Stimulated activated naive CD8-positive, alpha-beta T cell treated with anti-CD3 and anti-CD28 coated beads, Interleukin-15, amount 100 ng/mL, for 72 hours (primary cell): Measurements from ENCODE around the gene MCUR1.
"Not testable (repeated sequence)": the region's sequence is repeated elsewhere in the genome, so short reads cannot be mapped to it uniquely, and the experiment has no call there.

Source experiments
- ATAC-seq: fragments of 150-1000 bp; cut with Tn5 transposase; 2 replicates; pipeline ENCODE4 v1.10.0; 2021; ENCODE audit warnings: mild to moderate bottlenecking, moderate library complexity
- DNase-seq, 2 donors: peaks; one replicate each; pipeline ENCODE4 v3.0.0; 2021 to 2022
- H3K27ac Mint-ChIP-seq, 2 donors: one replicate each; pipeline ENCODE4 v1.8.0; 2022; ENCODE audit warnings: mild to moderate bottlenecking in 2 of 2, mixed read lengths in 2 of 2, moderate library complexity in 2 of 2
- H3K27me3 Mint-ChIP-seq: one replicate; pipeline ENCODE4 v1.8.0; 2022; ENCODE audit warnings: mixed read lengths
- H3K4me1 Mint-ChIP-seq: one replicate; pipeline ENCODE4 v1.8.0; 2022; ENCODE audit warnings: mild to moderate bottlenecking, mixed read lengths
- H3K4me3 Mint-ChIP-seq, 2 donors: one replicate each; pipeline ENCODE4 v1.8.0; 2022; ENCODE audit warnings: mild to moderate bottlenecking in 2 of 2, mixed read lengths in 2 of 2, moderate library complexity in 1 of 2
- H3K9me3 Mint-ChIP-seq, 2 donors: one replicate each; pipeline ENCODE4 v1.8.0; 2022; ENCODE audit warnings: mixed read lengths in 2 of 2

The MCUR1 gene

DNA sequence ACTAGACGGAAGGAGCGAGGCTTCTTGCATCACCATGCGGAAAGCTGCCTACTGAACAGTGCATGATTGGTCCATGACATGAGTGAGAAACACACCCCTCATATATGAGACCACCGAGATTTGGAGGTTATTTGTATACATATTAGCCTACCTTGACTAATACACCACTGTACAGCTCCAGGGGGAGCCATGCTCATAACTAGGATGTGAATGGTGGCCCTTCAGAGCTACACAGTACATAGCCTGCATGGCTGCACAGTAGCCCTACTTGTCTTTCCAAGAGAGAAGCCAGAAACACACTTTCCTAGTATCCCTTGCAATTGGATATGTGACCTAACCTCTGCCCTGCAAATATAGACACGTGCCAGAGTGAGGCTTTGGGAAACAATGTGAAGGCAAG is 21.8 kb upstream of the MCUR1 start:
- Mint-ChIP-seq H3K4me3 (no peak overlapping the region), H3K4me1 (no peaks in the 10 kb centered on the region), H3K27ac (no peak overlapping the region), H3K27me3 (peaks cover 11% of the 10 kb centered on the region), H3K9me3 (peaks cover 0 to 4% of the 10 kb centered on the region in 2 donors)
- ATAC-seq (no peak), DNase-seq (no peak)

DNA sequence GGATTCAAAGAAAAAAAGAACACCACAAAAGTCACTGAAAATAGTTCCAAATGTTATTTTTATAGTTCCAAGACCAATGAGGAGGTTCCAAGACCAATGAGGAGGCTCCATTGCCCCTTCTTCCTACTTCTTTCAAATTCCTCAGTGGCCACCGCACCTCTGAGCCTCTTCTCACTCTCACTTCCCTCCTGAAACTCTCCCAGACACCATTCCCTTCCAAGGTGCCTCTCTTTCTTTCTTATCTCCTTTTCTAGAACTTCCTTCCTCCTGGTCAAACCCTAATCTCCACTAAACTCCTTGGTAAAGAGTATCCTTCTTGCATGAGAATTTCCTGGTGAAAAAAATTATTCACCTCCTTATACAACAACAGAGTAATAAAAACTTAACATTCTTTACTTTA is 20.4 kb upstream of the MCUR1 start:
- Mint-ChIP-seq H3K27ac (no peak overlapping the region), H3K4me3 (no peak overlapping the region), H3K9me3 (peaks cover 5 to 10% of the 10 kb centered on the region in 2 donors), H3K4me1 (no peaks in the 10 kb centered on the region), H3K27me3 (peaks cover 11% of the 10 kb centered on the region)
- ATAC-seq, result no peak
- no peak for DNase-seq

DNA sequence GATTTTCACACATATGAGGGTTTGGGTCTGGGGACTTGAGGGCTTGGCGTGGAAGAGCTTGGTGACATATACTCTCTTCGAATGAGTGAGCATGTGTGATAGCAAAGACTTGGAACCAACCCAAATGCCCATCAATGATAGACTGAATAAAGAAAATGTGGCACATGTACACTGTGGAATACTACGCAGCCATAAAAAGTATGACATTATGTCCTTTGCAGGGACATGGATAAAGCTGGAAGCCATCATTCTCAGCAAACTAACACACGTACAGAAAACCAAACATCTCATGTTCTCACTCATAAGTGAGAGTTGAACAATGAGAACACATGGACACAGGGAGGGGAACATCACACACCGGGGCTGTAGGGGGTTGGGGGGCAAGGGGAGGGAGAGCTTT is 19.7 kb upstream of the MCUR1 start:
- H3K27me3 Mint-ChIP-seq, result peaks cover 11% of the 10 kb centered on the region
- not testable (repeated sequence) for H3K4me1 Mint-ChIP-seq, H3K4me3 Mint-ChIP-seq, DNase-seq, H3K9me3 Mint-ChIP-seq, ATAC-seq, H3K27ac Mint-ChIP-seq

DNA sequence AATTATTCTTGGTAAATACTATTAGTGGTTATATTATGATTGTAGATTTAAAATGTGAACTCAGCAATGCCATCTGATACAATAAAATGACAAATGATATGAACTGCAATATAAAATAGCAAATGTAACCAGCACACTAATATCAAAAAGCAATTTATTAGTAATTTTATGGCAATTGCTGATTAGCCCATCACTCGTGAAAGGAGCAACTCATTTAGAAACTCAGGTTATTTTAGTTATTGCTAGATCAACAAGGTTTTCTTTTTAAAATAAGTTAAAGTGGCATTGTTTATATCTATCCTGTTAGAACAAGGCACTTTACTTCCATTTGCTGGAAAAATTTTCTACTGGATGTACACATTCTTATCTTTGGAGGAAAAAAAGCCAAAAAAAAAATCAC is 18.4 kb upstream of the MCUR1 start:
- Mint-ChIP-seq H3K27me3 (peaks cover 11% of the 10 kb centered on the region), H3K27ac (no peak overlapping the region), H3K4me3 (no peak overlapping the region), H3K4me1 (no peaks in the 10 kb centered on the region), H3K9me3 (peaks cover 6 to 10% of the 10 kb centered on the region in 2 donors)
- ATAC-seq, result no peak
- DNase-seq, result no peak

DNA sequence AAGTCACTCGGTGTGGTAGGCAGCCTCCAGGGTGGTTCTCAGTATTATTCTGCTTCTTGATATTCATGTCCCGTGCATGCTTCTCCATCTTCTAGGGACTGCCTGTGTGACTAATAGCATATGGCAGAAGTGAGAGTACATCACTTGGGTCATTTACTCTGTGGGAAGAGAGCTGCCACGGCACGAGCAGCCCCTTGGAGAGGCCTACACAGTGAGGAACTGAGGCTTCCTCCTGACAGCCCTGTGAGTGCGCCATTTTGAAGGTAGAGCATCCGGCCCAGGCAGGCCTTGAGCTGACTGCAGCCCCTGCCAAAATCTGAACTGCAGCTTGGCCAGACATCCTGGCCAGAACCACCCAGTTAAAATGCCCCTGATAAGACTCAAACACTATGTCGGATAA is 17.3 kb upstream of the MCUR1 start:
- Mint-ChIP-seq H3K4me1 (no peaks in the 10 kb centered on the region), H3K27me3 (peaks cover 18% of the 10 kb centered on the region), H3K4me3 (no peak overlapping the region), H3K27ac (no peak overlapping the region), H3K9me3 (peaks cover 5 to 6% of the 10 kb centered on the region in 2 donors)
- ATAC-seq (no peak), DNase-seq (no peak)

DNA sequence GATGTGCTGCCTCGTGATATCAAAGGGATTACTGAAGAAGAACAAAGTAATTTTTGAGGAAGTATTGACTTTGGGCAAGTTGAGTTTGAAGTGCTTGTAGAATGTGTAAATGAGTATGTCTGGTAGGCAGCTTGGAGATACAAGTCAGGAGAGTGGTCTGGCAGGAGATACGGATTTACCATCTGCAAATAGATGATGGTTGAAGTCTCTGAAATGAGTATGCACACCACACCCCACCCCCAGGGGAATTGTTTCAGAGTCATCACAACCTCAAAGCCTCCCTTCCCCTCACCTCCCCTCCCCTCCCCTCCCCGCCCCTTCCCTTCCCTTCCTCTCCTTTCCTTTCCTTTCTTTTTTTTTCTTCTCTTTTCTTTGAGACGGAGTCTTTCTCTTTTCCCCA is 16.4 kb upstream of the MCUR1 start:
- no peak overlapping the region for H3K27ac Mint-ChIP-seq
- DNase-seq (no peak), ATAC-seq (no peak)
- no peak overlapping the region for H3K4me3 Mint-ChIP-seq
- H3K4me1 Mint-ChIP-seq, result no peaks in the 10 kb centered on the region
- H3K9me3 Mint-ChIP-seq, result peaks cover 5 to 6% of the 10 kb centered on the region in 2 donors
- peaks cover 18% of the 10 kb centered on the region for H3K27me3 Mint-ChIP-seq

DNA sequence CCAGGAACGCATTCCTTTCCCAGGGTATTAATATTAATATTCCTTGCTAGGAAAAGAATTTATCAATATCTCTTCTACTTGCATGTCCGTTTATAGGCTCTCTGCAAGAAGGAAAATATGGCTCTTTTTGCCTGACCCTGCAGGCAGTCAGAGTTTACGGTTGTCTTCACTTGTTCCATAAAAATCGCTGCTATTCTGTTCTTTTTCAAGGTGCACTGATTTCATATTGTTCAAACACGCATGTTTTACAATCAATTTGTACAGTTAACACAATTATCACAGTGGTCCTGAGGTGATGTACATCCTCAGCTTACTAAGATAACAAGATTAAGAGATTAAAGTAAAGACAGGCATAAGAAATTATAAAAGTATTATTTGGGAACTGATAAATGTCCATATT is 15.1 kb upstream of the MCUR1 start:
- H3K4me3 Mint-ChIP-seq, ATAC-seq, DNase-seq, H3K4me1 Mint-ChIP-seq, H3K27ac Mint-ChIP-seq, H3K27me3 Mint-ChIP-seq, H3K9me3 Mint-ChIP-seq: not testable (repeated sequence)

DNA sequence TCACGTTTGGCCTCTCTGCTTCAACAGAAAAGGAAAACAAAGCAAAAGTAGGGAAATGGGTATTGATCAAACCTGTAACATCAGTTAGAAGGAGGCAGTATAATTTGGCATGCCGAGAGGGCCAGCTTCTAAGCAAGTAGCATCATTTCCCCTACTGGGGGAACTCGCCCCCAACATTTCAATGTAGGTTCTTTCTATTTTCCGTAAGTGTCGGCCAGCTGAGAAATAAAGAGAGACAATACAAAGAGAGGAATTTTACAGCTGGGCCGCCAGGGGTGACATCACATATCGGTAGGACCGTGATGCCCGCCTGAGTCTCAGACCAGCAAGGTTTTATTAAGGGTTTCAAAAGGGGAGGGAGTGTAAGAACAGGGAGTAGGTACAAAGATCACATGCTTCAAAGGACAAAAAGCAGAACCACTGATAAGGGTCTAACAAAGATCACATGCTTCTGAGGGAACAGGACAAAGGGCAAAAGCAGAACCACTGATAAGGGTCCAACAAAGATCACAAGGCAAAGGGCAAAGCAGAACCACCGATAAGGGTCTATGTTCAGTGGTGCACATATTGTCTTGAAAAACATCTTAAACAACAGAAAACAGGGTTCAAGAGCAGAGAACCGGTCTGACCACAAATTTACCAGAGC is 14.4 kb upstream of the MCUR1 start:
- not testable (repeated sequence) for H3K4me1 Mint-ChIP-seq, DNase-seq, H3K27me3 Mint-ChIP-seq, H3K4me3 Mint-ChIP-seq, H3K27ac Mint-ChIP-seq, ATAC-seq, H3K9me3 Mint-ChIP-seq

DNA sequence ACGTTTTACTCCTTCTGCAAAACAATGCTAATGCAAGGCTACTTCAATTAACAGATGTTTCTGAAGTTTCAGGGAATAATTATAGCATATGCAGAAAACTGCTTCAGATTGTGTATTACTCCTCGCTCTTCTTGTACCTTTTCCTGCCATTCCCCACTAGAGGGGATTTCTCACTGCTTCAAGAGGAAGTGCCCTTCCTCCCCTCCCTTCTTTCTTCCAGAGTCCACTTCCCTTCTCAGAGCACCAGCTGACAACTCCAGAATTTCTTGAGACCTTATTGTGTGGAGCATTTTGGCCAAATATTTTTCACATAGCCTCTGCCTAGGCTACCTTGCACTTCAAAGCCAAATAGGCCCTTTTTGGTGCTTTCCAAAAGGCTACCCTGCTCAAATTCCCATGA is 12.7 kb upstream of the MCUR1 start:
- no peak for ATAC-seq
- peaks cover 7% of the 10 kb centered on the region for H3K27me3 Mint-ChIP-seq
- no peaks in the 10 kb centered on the region for H3K4me1 Mint-ChIP-seq
- DNase-seq, result no peak
- no peak overlapping the region for H3K4me3 Mint-ChIP-seq
- peaks cover 5 to 6% of the 10 kb centered on the region in 2 donors for H3K9me3 Mint-ChIP-seq
- no peak overlapping the region for H3K27ac Mint-ChIP-seq

DNA sequence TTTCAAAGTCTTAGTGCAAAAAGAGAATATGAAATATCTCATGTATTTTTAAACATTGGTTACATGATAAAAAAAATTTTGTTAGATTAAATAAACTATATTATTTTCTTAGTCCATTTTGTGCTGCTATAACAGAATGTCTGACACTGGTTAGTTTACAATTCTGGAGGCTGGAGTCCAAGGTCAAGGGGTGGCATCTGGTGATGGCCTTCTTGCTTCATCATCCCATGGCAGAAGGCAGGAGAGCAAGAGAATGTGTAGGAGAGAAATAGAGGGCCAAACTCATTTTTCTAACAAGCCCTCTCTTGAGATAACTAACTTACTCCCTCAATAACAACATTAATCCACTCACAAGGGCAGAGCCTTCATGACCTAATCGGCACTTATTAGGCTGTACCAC is 11.5 kb upstream of the MCUR1 start:
- Mint-ChIP-seq H3K27ac (no peak overlapping the region), H3K9me3 (peaks cover 5 to 6% of the 10 kb centered on the region in 2 donors), H3K27me3 (peaks cover 7% of the 10 kb centered on the region), H3K4me1 (no peaks in the 10 kb centered on the region), H3K4me3 (no peak overlapping the region)
- ATAC-seq (no peak), DNase-seq (no peak)

DNA sequence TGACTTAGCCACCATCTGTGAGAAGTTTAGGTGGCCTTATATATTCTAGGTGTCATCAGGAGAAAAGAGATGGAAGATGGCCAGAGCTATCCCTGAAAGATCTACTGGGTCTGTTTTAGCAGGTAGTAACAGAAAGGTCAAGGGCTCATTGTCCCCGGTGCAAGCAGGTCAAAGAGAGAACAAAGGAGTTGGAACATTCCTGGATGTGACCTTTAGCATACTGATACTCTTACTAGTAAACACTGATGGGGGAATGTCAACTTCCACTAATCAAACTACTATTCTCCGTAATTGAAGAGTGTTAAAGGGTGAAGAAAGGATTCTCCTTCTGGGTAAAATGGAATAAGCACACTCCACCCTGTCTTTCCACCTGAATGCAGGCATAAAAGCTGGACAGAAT is 4.0 kb upstream of the MCUR1 start:
- H3K9me3 Mint-ChIP-seq, result no peaks in the 10 kb centered on the region
- H3K4me3 Mint-ChIP-seq, result no peak overlapping the region
- DNase-seq (no peak), ATAC-seq (no peak)
- no peak overlapping the region for H3K27ac Mint-ChIP-seq
- H3K27me3 Mint-ChIP-seq, result no peaks in the 10 kb centered on the region
- H3K4me1 Mint-ChIP-seq, result peaks cover 9% of the 10 kb centered on the region

DNA sequence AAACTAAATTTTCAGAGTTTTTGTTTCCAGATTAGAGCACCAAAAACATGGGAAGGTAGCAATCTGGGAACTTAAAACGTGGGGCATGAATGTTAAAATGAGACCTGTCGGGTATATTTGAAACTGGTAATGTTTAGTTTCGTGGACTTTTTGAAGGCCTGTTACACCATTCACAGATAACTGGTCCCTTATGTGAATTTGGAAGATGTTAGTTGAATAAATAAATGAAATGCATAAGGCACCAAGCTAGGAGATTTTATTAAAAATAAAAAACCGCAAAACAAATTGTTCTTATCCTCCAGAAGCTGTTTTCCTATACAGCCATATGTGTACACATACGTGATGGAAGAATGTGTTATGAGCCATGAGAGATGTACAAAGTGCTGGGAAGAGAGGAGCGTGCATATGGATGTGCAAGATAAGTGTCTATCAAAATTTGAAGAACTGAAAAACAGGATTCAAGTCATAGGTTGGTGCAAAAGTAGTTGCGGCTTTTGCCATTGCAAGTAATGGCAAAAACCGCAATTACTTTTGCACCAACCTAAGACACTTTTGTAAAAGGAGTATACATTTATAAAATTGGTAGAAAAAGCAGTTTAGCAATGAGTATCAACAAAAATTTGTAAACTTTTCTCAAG is 700 bp upstream of the MCUR1 start:
- DNase-seq, result no peak

DNA sequence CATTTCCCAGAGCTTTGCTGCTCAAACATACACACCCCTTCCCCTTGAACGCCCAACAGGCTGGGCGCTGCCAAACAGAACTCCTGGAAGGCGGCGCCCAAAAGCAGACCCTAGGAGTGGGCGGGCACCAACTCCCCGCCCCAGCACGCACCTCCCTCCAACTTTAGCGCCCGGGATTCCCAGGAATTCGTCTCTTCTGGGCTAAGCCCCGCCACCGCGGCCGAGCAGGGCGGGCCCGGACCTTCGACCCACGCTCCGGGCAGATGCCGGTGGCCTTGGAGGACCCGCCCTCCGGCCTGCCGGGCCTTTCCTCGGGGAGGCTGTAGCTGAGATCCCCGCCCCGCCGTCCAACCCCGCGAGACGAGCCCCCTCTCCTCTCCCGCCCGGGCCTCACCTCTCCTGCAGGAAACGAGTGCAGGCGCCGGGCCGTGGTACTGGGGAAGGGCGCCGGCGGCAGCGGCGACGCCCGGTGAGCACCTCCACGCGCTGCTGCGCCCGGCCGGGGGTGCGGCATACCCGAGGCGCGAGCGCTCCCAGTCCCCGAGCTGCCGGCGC is 659 bp downstream of the MCUR1 start:
- H3K4me3 Mint-ChIP-seq, result peak overlapping the region; percentile 83 to 89
- H3K27ac Mint-ChIP-seq, result peak overlapping the region; percentile 57 to 91
- H3K4me1 Mint-ChIP-seq, result peaks cover 39% of the 10 kb centered on the region
- H3K9me3 Mint-ChIP-seq, result no peaks in the 10 kb centered on the region
- no peaks in the 10 kb centered on the region for H3K27me3 Mint-ChIP-seq
- DNase-seq (no peak), ATAC-seq (peak; percentile 5)

More for the DNA sequence above, 700 bp upstream of the MCUR1 start:
- H3K27ac Mint-ChIP-seq, result peak overlapping the region; percentile 82 to 90
- peak overlapping the region; percentile 88 to 89 for H3K4me3 Mint-ChIP-seq
- ATAC-seq, result no peak
- no peaks in the 10 kb centered on the region for H3K27me3 Mint-ChIP-seq
- peaks cover 36% of the 10 kb centered on the region for H3K4me1 Mint-ChIP-seq
- H3K9me3 Mint-ChIP-seq, result no peaks in the 10 kb centered on the region

DNA sequence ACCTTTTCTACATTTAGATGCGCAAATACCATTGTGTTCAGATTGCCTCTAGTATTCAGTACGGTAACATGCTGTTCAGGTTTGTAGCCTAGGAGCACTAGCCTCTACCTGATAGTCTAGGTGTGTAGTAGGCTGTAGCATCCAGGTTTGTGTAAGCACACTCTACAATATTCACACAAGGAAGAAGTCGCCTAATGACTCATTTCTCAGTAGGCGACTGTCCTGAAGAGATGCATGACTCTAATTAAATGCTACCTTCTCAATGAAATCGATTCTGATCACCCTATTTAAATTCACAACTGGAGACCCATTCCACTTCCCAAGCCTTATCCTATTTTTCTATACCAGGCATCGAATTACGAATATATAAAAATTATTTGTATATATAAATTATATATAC is 1.3 kb downstream of the MCUR1 start:
- Mint-ChIP-seq H3K4me1 (peaks cover 45% of the 10 kb centered on the region), H3K27ac (no peak overlapping the region), H3K4me3 (peak overlapping the region; percentile 83 to 89)

DNA sequence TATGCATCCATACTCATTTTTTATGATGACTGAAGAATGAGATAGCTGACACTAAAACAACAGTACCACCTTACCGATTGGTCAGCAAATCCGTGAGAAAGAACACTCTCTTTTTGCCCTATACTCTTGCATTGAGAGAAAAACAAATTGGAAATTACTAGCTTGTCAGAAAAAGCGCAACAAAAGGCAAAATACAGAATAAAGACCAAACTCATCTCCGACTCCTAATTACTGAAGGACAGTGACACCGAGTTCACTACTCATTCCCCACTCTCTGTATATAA is 2.1 kb downstream of the MCUR1 start:
- H3K4me3 Mint-ChIP-seq, result no peak overlapping the region
- no peaks in the 10 kb centered on the region for H3K27me3 Mint-ChIP-seq
- ATAC-seq, result no peak

More for the DNA sequence above, 1.3 kb downstream of the MCUR1 start:
- no peaks in the 10 kb centered on the region for H3K27me3 Mint-ChIP-seq
- DNase-seq, result no peak
- no peaks in the 10 kb centered on the region for H3K9me3 Mint-ChIP-seq
- no peak for ATAC-seq

DNA sequence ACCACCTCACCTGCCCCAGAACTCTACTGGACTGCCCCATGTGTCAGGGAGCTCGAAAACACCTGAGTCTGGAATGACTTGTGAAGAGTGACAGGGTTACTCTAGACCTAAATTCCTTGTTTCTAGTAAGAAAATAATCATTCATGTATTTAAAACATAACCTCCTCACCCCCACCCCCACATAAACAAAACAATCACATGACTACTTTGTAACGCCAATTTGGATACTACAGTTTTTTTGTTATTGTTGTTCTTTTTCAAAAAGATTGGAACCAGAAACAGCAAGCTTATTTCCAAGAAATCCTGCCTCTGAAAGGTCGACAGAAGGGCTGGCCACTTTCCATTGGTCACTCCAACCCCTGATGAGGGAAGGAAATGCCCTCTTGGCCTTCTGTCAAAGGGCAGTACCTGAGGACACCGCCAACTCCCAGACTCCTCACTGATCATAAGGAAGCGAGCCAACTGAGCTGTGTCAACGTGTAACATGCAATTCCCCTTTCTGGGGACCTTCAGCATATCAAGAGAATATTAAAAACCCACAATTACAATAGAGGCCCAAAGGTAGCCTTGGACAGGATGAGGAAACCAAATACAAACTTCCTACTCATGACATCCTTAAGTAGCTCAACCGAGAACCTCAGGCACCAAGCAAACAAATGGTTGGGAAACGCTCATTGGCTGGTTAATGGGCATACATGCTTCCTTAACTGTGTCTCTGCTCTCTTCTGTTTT is 2.6 kb downstream of the MCUR1 start:
- Mint-ChIP-seq H3K27ac (peak overlapping the region in 1 of 2 donors; percentile 66), H3K4me3 (peak overlapping the region; percentile 19 to 30), H3K4me1 (peaks cover 46% of the 10 kb centered on the region), H3K27me3 (no peaks in the 10 kb centered on the region), H3K9me3 (no peaks in the 10 kb centered on the region)
- ATAC-seq, result no peak
- no peak for DNase-seq

More for the DNA sequence above, 2.1 kb downstream of the MCUR1 start:
- H3K27ac Mint-ChIP-seq, result no peak overlapping the region
- no peaks in the 10 kb centered on the region for H3K9me3 Mint-ChIP-seq
- no peak for DNase-seq
- peaks cover 46% of the 10 kb centered on the region for H3K4me1 Mint-ChIP-seq
